ENCODE results near the gene LRRC15.

LRRC15 gene

GRCh38 chr3:194315088-194315964 is 54.2 kb downstream of the LRRC15 start:
- peak; percentile 72 to 79 for DNase-seq

GRCh38 chr3:194314388-194315068 is 55.0 kb downstream of the LRRC15 start:
- no peak for DNase-seq

- no peak for DNase-seq
These were observed 55.8 kb downstream of the LRRC15 start for GRCh38 chr3:194313560-194314387.

- DNase-seq = peak in 1 of 2 experiments; percentile 37
These were observed 56.7 kb downstream of the LRRC15 start for GRCh38 chr3:194312743-194313281.

GRCh38 chr3:194312186-194312742 is 57.3 kb downstream of the LRRC15 start:
- no peak for DNase-seq

GRCh38 chr3:194311000-194311399 is 58.5 kb downstream of the LRRC15 start:
- DNase-seq = no peak

GRCh38 chr3:194310060-194310835 is 59.3 kb downstream of the LRRC15 start:
- no peak for DNase-seq

- no peak for DNase-seq
These were observed 60.7 kb downstream of the LRRC15 start for GRCh38 chr3:194308601-194309449.

GRCh38 chr3:194307849-194308248 is 61.7 kb downstream of the LRRC15 start:
- no peak for DNase-seq

- no peak for DNase-seq
These were observed 62.5 kb downstream of the LRRC15 start for GRCh38 chr3:194306771-194307640.

- DNase-seq = no peak
These were observed 63.3 kb downstream of the LRRC15 start for GRCh38 chr3:194306109-194306686.

GRCh38 chr3:194305356-194306108 is 64.0 kb downstream of the LRRC15 start:
- no peak for DNase-seq
